HEK293 (cell line): ENCODE data around the gene STX1B.

Source experiments
- CTCF ChIP-seq: fragments of 450-650 bp; formaldehyde crosslinking; IDR thresholded peaks from 2 replicates; pipeline ENCODE4 v1.5.1; 2016; ENCODE audit warnings: missing biosample characterization, missing genetic modification characterization
- GLIS2 ChIP-seq: fragments of 450-650 bp; formaldehyde crosslinking; IDR thresholded peaks from 2 replicates; pipeline ENCODE4 v1.5.1; 2016; ENCODE audit warnings: missing biosample characterization, missing genetic modification characterization
- SP3 ChIP-seq: fragments of 450-650 bp; formaldehyde crosslinking; IDR thresholded peaks from 2 replicates; pipeline ENCODE4 v1.5.1; 2016; ENCODE audit warnings: missing biosample characterization, missing genetic modification characterization
- ZBTB44 ChIP-seq: fragments of 450-650 bp; IDR thresholded peaks from 2 replicates; pipeline ENCODE4 v1.5.1; 2018; ENCODE audit warnings: missing biosample characterization, mild to moderate bottlenecking, missing genetic modification characterization
- ZFP37 ChIP-seq: fragments of 450-650 bp; formaldehyde crosslinking; IDR thresholded peaks from 2 replicates; pipeline ENCODE4 v1.5.1; 2016; ENCODE audit warnings: missing biosample characterization, missing genetic modification characterization
- ZNF18 ChIP-seq: fragments of 450-650 bp; formaldehyde crosslinking; IDR thresholded peaks from 2 replicates; pipeline ENCODE4 v1.5.1; 2016; ENCODE audit warnings: missing biosample characterization, missing genetic modification characterization
- ZNF24 ChIP-seq: fragments of 450-650 bp; formaldehyde crosslinking; IDR thresholded peaks from 2 replicates; pipeline ENCODE4 v1.5.1; 2016; ENCODE audit warnings: missing biosample characterization, missing genetic modification characterization
- ZNF747 ChIP-seq: fragments of 450-650 bp; formaldehyde crosslinking; IDR thresholded peaks from 2 replicates; pipeline ENCODE4 v1.5.1; 2016; ENCODE audit warnings: missing biosample characterization, missing genetic modification characterization
- ZSCAN30 ChIP-seq: fragments of 450-650 bp; IDR thresholded peaks from 2 replicates; pipeline ENCODE4 v1.5.1; 2018; ENCODE audit warnings: missing biosample characterization, mild to moderate bottlenecking, missing genetic modification characterization, moderate library complexity
- ZSCAN5A ChIP-seq: fragments of 450-650 bp; formaldehyde crosslinking; IDR thresholded peaks from 2 replicates; pipeline ENCODE4 v1.5.1; 2016; ENCODE audit warnings: missing biosample characterization, missing genetic modification characterization

- TF ChIP-seq ZNF24, result no peak
- no peak for TF ChIP-seq CTCF (tag by site-specific recombination)
- TF ChIP-seq ZSCAN30, result no peak
- TF ChIP-seq ZNF18, result no peak
- no peak for TF ChIP-seq ZNF747 (tag by site-specific recombination)
- no peak for TF ChIP-seq SP3 (tag by site-specific recombination)
- TF ChIP-seq ZFP37 (tag by site-specific recombination), result no peak
- TF ChIP-seq GLIS2 (tag by site-specific recombination), result no peak
- TF ChIP-seq ZSCAN5A, result no peak
- TF ChIP-seq ZBTB44 (tag by site-specific recombination), result no peak
Observed at GRCh38 chr16:31003744-31004143, 6.7 kb downstream of the STX1B start.
